SK-N-SH treated with all-trans-retinoic acid at 6 μM for 48 hours (cell line): ENCODE measurements around the gene IQCK.

Source experiments
- ARNTL ChIP-seq: fragments of 450-650 bp; formaldehyde crosslinking; IDR thresholded peaks from 2 replicates; pipeline ENCODE4 v1.5.0; 2020; ENCODE audit warnings: low read depth, mild to moderate bottlenecking, moderate library complexity, borderline replicate concordance
- BACH2 ChIP-seq: fragments of 250-450 bp; sonication (Bioruptor Pico); IDR thresholded peaks from 2 replicates; pipeline ENCODE4 v1.9.0; 2021; ENCODE audit warnings: mild to moderate bottlenecking, borderline replicate concordance
- ESRRG ChIP-seq: fragments of 250-450 bp; sonication (Bioruptor Pico); IDR thresholded peaks from 2 replicates; pipeline ENCODE4 v1.6.1; 2021; ENCODE audit warnings: mild to moderate bottlenecking
- ISL1 ChIP-seq: fragments of 250-450 bp; sonication (Bioruptor Pico); IDR thresholded peaks from 2 replicates; pipeline ENCODE4 v2.1.2; 2022; ENCODE audit warnings: mild to moderate bottlenecking, moderate library complexity
- PATZ1 ChIP-seq: fragments of 250-450 bp; sonication (Bioruptor Pico); IDR thresholded peaks from 2 replicates; pipeline ENCODE4 v1.8.0; 2020; ENCODE audit warnings: mild to moderate bottlenecking, moderate library complexity, borderline replicate concordance
- PPARA ChIP-seq: fragments of 250-450 bp; sonication (Bioruptor Pico); IDR thresholded peaks from 2 replicates; pipeline ENCODE4 v1.5.0; 2020; ENCODE audit warnings: mild to moderate bottlenecking, borderline replicate concordance
- TOX ChIP-seq: fragments of 250-450 bp; sonication (Bioruptor Pico); IDR thresholded peaks from 2 replicates; pipeline ENCODE4 v1.8.0; 2021; ENCODE audit warnings: mild to moderate bottlenecking, moderate library complexity, borderline replicate concordance
- ZFP3 ChIP-seq: fragments of 250-450 bp; sonication (Bioruptor Pico); IDR thresholded peaks from 2 replicates; pipeline ENCODE4 v1.5.0; 2020; ENCODE audit warnings: mild to moderate bottlenecking, moderate library complexity
- ZNF565 ChIP-seq: fragments of 450-650 bp; formaldehyde crosslinking; conservative IDR thresholded peaks from 2 replicates; pipeline ENCODE4 v1.5.0; 2020; ENCODE audit warnings: low read depth, mild to moderate bottlenecking, moderate library complexity
- ZNF70 ChIP-seq: fragments of 450-650 bp; formaldehyde crosslinking; IDR thresholded peaks from 2 replicates; pipeline ENCODE4 v1.5.0; 2020; ENCODE audit warnings: mild to moderate bottlenecking, moderate library complexity
- TF ChIP-seq, protein P1 (sequence below): fragments of 250-450 bp; sonication (Bioruptor Pico); IDR thresholded peaks from 2 replicates; pipeline ENCODE4 v1.5.1; 2020; ENCODE audit warnings: low read depth, mild to moderate bottlenecking, moderate library complexity
- TF ChIP-seq, protein P2 (sequence below): fragments of 250-450 bp; sonication (Bioruptor Pico); IDR thresholded peaks from 2 replicates; pipeline ENCODE4 v1.8.0; 2021; ENCODE audit warnings: low read depth, mild to moderate bottlenecking, moderate library complexity, borderline replicate concordance

DNA sequence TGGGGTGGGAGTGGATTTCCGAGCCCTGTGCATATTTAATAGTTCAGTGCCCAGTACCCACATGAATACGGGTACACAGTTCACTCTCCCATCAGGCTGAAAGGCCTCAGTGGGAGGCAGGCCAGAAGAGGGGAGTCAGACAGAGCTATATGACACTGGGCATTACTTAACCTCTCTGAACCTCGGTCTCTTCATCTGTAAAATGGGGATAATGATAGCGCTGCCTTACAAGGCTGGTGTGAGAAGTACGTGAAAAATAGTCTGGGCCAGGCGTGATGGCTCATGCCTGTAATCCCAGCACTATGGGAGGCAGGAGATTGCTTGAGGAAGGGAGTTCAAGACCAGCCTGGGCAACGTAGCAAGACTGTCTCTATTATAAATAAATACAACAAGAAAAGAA, 163.0 kb downstream of the IQCK start:
- TF ChIP-seq ISL1 (CRISPR knock-in tag): no peak
- TF ChIP-seq ARNTL: no peak
- TF ChIP-seq BACH2 (CRISPR knock-in tag): no peak
- no peak for TF ChIP-seq PATZ1
- TF ChIP-seq, protein P1, sequence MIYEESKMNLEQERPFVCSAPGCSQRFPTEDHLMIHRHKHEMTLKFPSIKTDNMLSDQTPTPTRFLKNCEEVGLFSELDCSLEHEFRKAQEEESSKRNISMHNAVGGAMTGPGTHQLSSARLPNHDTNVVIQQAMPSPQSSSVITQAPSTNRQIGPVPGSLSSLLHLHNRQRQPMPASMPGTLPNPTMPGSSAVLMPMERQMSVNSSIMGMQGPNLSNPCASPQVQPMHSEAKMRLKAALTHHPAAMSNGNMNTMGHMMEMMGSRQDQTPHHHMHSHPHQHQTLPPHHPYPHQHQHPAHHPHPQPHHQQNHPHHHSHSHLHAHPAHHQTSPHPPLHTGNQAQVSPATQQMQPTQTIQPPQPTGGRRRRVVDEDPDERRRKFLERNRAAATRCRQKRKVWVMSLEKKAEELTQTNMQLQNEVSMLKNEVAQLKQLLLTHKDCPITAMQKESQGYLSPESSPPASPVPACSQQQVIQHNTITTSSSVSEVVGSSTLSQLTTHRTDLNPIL: no peak
- TF ChIP-seq ZFP3 (CRISPR knock-in tag): no peak
- TF ChIP-seq, protein P2, sequence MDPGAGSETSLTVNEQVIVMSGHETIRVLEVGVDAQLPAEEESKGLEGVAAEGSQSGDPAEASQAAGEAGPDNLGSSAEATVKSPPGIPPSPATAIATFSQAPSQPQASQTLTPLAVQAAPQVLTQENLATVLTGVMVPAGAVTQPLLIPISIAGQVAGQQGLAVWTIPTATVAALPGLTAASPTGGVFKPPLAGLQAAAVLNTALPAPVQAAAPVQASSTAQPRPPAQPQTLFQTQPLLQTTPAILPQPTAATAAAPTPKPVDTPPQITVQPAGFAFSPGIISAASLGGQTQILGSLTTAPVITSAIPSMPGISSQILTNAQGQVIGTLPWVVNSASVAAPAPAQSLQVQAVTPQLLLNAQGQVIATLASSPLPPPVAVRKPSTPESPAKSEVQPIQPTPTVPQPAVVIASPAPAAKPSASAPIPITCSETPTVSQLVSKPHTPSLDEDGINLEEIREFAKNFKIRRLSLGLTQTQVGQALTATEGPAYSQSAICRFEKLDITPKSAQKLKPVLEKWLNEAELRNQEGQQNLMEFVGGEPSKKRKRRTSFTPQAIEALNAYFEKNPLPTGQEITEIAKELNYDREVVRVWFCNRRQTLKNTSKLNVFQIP (CRISPR knock-in tag): no peak
- no peak for TF ChIP-seq ZNF70 (CRISPR knock-in tag)
- TF ChIP-seq ESRRG (CRISPR knock-in tag): no peak
- TF ChIP-seq ZNF565: no peak
- no peak for TF ChIP-seq PPARA (CRISPR knock-in tag)
- no peak for TF ChIP-seq TOX (CRISPR knock-in tag)
